H54 (cell line): ENCODE data around the gene ANXA9.

Source experiments
- DNase-seq: peaks from one replicate; pipeline ENCODE4 v3.0.0; 2011; ENCODE audit warnings: low spot score, mixed read lengths; ENCODE audit not compliant: insufficient read length
- FAIRE-seq: peaks from 3 replicates; lab custom pipeline; 2011; peaks lifted over from hg19 to GRCh38; lab: Jason Lieb, UNC
- POLR2A ChIP-seq: IDR thresholded peaks from 2 replicates; pipeline ENCODE4 v1.6.1; 2011; ENCODE audit warnings: low read depth, mild to moderate bottlenecking, low read length

ANXA9 gene

GRCh38 chr1:150970808-150971582, 11.1 kb upstream of the ANXA9 start:
- DNase-seq (no peak), FAIRE-seq (no peak)
- no peak for TF ChIP-seq POLR2A

GRCh38 chr1:150971583-150972416, 10.3 kb upstream of the ANXA9 start:
- FAIRE-seq: no peak

GRCh38 chr1:150972417-150972940, 9.6 kb upstream of the ANXA9 start:
- no peak for TF ChIP-seq POLR2A
- no peak for FAIRE-seq
- no peak for DNase-seq

More at GRCh38 chr1:150971583-150972416, 10.3 kb upstream of the ANXA9 start:
- TF ChIP-seq POLR2A: 0 out of 2 replicates have a peak, but pooled peaks have one; percentile 8
- DNase-seq: peak; percentile 78

- FAIRE-seq (no peak), DNase-seq (no peak)
- no peak for TF ChIP-seq POLR2A
These were observed 8.7 kb upstream of the ANXA9 start for GRCh38 chr1:150973258-150973835.

GRCh38 chr1:150973836-150974579, 8.1 kb upstream of the ANXA9 start:
- peak; percentile 43 for TF ChIP-seq POLR2A
- FAIRE-seq: no peak
- DNase-seq: no peak

GRCh38 chr1:150974580-150975478, 7.3 kb upstream of the ANXA9 start, which contains the start of gene CERS2:
TSS of gene CERS2 (minus strand) at chr1:150974835. CDS start at chr1:150969090, 5,745 bp downstream.
- DNase-seq: peak; percentile 90
- no peak for FAIRE-seq
- TF ChIP-seq POLR2A: peak; percentile 75

GRCh38 chr1:150976401-150976821, 5.7 kb upstream of the ANXA9 start:
- FAIRE-seq (no peak), DNase-seq (no peak)
- no peak for TF ChIP-seq POLR2A

- DNase-seq: peak; percentile 100
- TF ChIP-seq POLR2A: peak; percentile 92
- FAIRE-seq: no peak
These were observed 5.0 kb upstream of the ANXA9 start for GRCh38 chr1:150976879-150977694.

- FAIRE-seq: no peak
- TF ChIP-seq POLR2A: no peak
- DNase-seq: peak; percentile 94
These were observed 2.7 kb upstream of the ANXA9 start for GRCh38 chr1:150979092-150980056.

- TF ChIP-seq POLR2A: 0 out of 2 replicates have a peak, but pooled peaks have one; percentile 13
- FAIRE-seq (no peak), DNase-seq (peak; percentile 90)
These were observed 801 bp upstream of the ANXA9 start for GRCh38 chr1:150981177-150981804.
